ENCODE results near the gene CHRD.

CHRD gene

GRCh38 chr3:184348057-184348382, 31.8 kb upstream of the CHRD start:
- DNase-seq (ENCODE audit: low read depth), result no peak
- no peak for TF ChIP-seq CTCF (conservative IDR thresholded peaks at IDR 0.05; ENCODE audit: low read length)
- no peak overlapping the region for H3K4me3 ChIP-seq (ENCODE audit: low read length)

GRCh38 chr3:184349563-184350470, 30.0 kb upstream of the CHRD start:
- no peak for DNase-seq (ENCODE audit: low read depth)
- TF ChIP-seq CTCF (conservative IDR thresholded peaks at IDR 0.05; ENCODE audit: low read length), result no peak
- H3K4me3 ChIP-seq (ENCODE audit: low read length), result no peak overlapping the region

- no peak for TF ChIP-seq CTCF (conservative IDR thresholded peaks at IDR 0.05; ENCODE audit: low read length)
- no peak for DNase-seq (ENCODE audit: low read depth)
- no peak overlapping the region for H3K4me3 ChIP-seq (ENCODE audit: low read length)
Observed at GRCh38 chr3:184350618-184351017, 29.2 kb upstream of the CHRD start.

GRCh38 chr3:184351511-184352148, 28.2 kb upstream of the CHRD start:
- H3K4me3 ChIP-seq (ENCODE audit: low read length), result no peak overlapping the region
- TF ChIP-seq CTCF (conservative IDR thresholded peaks at IDR 0.05; ENCODE audit: low read length), result no peak
- no peak for DNase-seq (ENCODE audit: low read depth)

GRCh38 chr3:184352149-184352785, 27.6 kb upstream of the CHRD start:
- no peak for DNase-seq (ENCODE audit: low read depth)
- no peak for TF ChIP-seq CTCF (conservative IDR thresholded peaks at IDR 0.05; ENCODE audit: low read length)

GRCh38 chr3:184352897-184353545, 26.8 kb upstream of the CHRD start:
- no peak for DNase-seq (ENCODE audit: low read depth)
- no peak overlapping the region for H3K4me3 ChIP-seq (ENCODE audit: low read length)
- TF ChIP-seq CTCF (conservative IDR thresholded peaks at IDR 0.05; ENCODE audit: low read length), result no peak

More at GRCh38 chr3:184352149-184352785, 27.6 kb upstream of the CHRD start:
- H3K4me3 ChIP-seq (ENCODE audit: low read length), result no peak overlapping the region
